Endothelial cell of umbilical vein (primary cell): ENCODE data around the gene ARHGEF12. TPM values are rescaled to one million over a fixed set of nuclear protein-coding genes. Genes with fewer than 3 reads are reported as not detected.

Experiments used
- BruUV-seq: library from RNA; stranded (reverse); fragments of 400-500 nt; replicated peaks from 2 replicates; lab custom pipeline; 2021; lab: Mats Ljungman, UMichigan
- CTCF ChIA-PET: fragments of 300-600, 350-600 bp; sonication (Branson Sonifier 250); formaldehyde crosslinking; loops from one replicate; lab custom pipeline; 2021; ENCODE audit warnings: antibody characterized with exemption, inconsistent platforms; lab: Charles Lee
- POLR2A ChIA-PET: fragments of 300-600, 350-600 bp; sonication (Branson Sonifier 250); formaldehyde crosslinking; loops from one replicate; lab custom pipeline; 2021; ENCODE audit warnings: antibody characterized with exemption, inconsistent platforms; lab: Charles Lee
- DNase-seq: peaks from one replicate; pipeline ENCODE4 v3.0.0-alpha.2; 2011; ENCODE audit warnings: low read depth, low spot score
- FAIRE-seq: peaks from 2 replicates; lab custom pipeline; 2011; peaks lifted over from hg19 to GRCh38; lab: Jason Lieb, UNC
- H2AFZ ChIP-seq: 2 replicates; pipeline ENCODE4 v1.6.0; 2012; ENCODE audit warnings: low read depth, low read length, control low read depth, inconsistent platforms
- H3K27ac ChIP-seq: 2 replicates; pipeline ENCODE4 v1.5.1; 2011; ENCODE audit warnings: low read depth, mild to moderate bottlenecking, control low read depth, low read length, moderate library complexity; ENCODE audit not compliant: insufficient read depth
- H3K27me3 ChIP-seq, 2 experiments: 2 replicates each; pipeline versions ENCODE4 v1.6.0 to v1.6.1; 2011; ENCODE audit warnings: low read length in 2 of 2, mixed read lengths in 1 of 2; ENCODE audit not compliant: control insufficient read depth in 2 of 2, insufficient read depth in 2 of 2
- H3K36me3 ChIP-seq, 2 experiments: 2 replicates in 1 of 2; 3 replicates in 1 of 2; pipeline ENCODE4 v1.5.1; 2011; ENCODE audit warnings: low read length in 2 of 2, mild to moderate bottlenecking in 1 of 2, moderate library complexity in 1 of 2; ENCODE audit not compliant: control insufficient read depth in 2 of 2, insufficient read depth in 2 of 2; ENCODE audit errors: extremely low read depth in 1 of 2
- H3K4me1 ChIP-seq: 3 replicates; pipeline ENCODE4 v1.5.1; 2011; ENCODE audit warnings: mild to moderate bottlenecking, low read length; ENCODE audit not compliant: control insufficient read depth, insufficient read depth; ENCODE audit errors: extremely low read depth
- H3K4me2 ChIP-seq: 2 replicates; pipeline ENCODE4 v1.6.1; 2011; ENCODE audit warnings: low read length, control low read depth, mixed read lengths; ENCODE audit not compliant: insufficient read depth
- H3K4me3 ChIP-seq, 3 experiments: fragments of 200-600 bp in 1 of 3; sonication (generic), shearing (Covaris generic) in 1 of 3; replicated peaks in 1 of 3; 2 replicates each; pipeline ENCODE4 v1.5.1; 2011 to 2016; ENCODE audit warnings: control low read depth in 3 of 3, low read length in 3 of 3, mild to moderate bottlenecking in 2 of 3, inconsistent platforms in 1 of 3, low read depth in 1 of 3, moderate library complexity in 1 of 3; ENCODE audit not compliant: insufficient read depth in 1 of 3
- H3K79me2 ChIP-seq: 2 replicates; pipeline ENCODE4 v1.6.0; 2012; ENCODE audit warnings: low read length, inconsistent platforms; ENCODE audit not compliant: control insufficient read depth, insufficient read depth
- H3K9ac ChIP-seq: replicated peaks from 2 replicates; pipeline ENCODE3; 2011; ENCODE audit warnings: low read length, control low read depth; ENCODE audit not compliant: insufficient read depth; ENCODE audit errors: extremely low read depth
- H3K9me1 ChIP-seq: replicated peaks from 3 replicates; pipeline ENCODE4 v1.6.0; 2011; ENCODE audit warnings: mild to moderate bottlenecking, low read length; ENCODE audit not compliant: control insufficient read depth, insufficient read depth; ENCODE audit errors: extremely low read depth
- H3K9me3 ChIP-seq: replicated peaks from 2 replicates; pipeline ENCODE4 v1.5.1; 2012; ENCODE audit warnings: low read length, inconsistent platforms; ENCODE audit not compliant: control insufficient read depth, insufficient read depth
- H4K20me1 ChIP-seq: replicated peaks from 2 replicates; pipeline ENCODE3; 2011; ENCODE audit warnings: mild to moderate bottlenecking, low read length; ENCODE audit not compliant: control insufficient read depth, insufficient read depth; ENCODE audit errors: extremely low read depth
- CTCF ChIP-seq, 2 donors: IDR thresholded peaks; 1 replicate in 1 of 2; 2 replicates in 1 of 2; pipeline ENCODE4 v1.5.1; 2011; ENCODE audit warnings: low read length in 2 of 2, mild to moderate bottlenecking in 2 of 2, moderate library complexity in 2 of 2, control low read depth in 1 of 2, inconsistent platforms in 1 of 2, low read depth in 1 of 2; ENCODE audit not compliant: insufficient read depth in 1 of 2; ENCODE audit errors: extremely low read depth in 1 of 2
- EZH2 ChIP-seq: IDR thresholded peaks from 2 replicates; pipeline ENCODE4 v1.6.1; 2012; ENCODE audit warnings: borderline replicate concordance, low read depth, mild to moderate bottlenecking, moderate library complexity, low read length, inconsistent platforms; ENCODE audit not compliant: severe bottlenecking
- FOS ChIP-seq: IDR thresholded peaks from 2 replicates; pipeline ENCODE4 v1.6.1; 2011; ENCODE audit warnings: mild to moderate bottlenecking, low read length, moderate library complexity, borderline replicate concordance; ENCODE audit not compliant: insufficient read depth
- GATA2 ChIP-seq: IDR thresholded peaks from 2 replicates; pipeline ENCODE4 v1.7.0; 2011; ENCODE audit warnings: low read depth, mild to moderate bottlenecking, moderate library complexity, mixed read lengths, low read length; ENCODE audit not compliant: insufficient read length, insufficient read depth
- JUN ChIP-seq: IDR thresholded peaks from 2 replicates; pipeline ENCODE4 v1.6.1; 2011; ENCODE audit warnings: borderline replicate concordance, low read depth; ENCODE audit not compliant: insufficient read length, insufficient read depth
- MAX ChIP-seq: IDR thresholded peaks from 2 replicates; pipeline ENCODE4 v1.6.1; 2011; ENCODE audit not compliant: insufficient read depth, insufficient read length
- MYC ChIP-seq: IDR thresholded peaks from one replicate; pipeline ENCODE4 v1.6.1; 2011; ENCODE audit warnings: mild to moderate bottlenecking, low read depth, low read length
- POLR2AphosphoS5 ChIP-seq: IDR thresholded peaks from 2 replicates; pipeline ENCODE4 v1.6.1; 2012; ENCODE audit warnings: low read depth, mild to moderate bottlenecking, control low read depth, low read length, moderate library complexity; ENCODE audit not compliant: insufficient read depth
- dilution Hi-C: fragments of 300-500 bp; cut with MboI; formaldehyde crosslinking; loops from one replicate; pipeline ENCODE4 v1.15.0; 2019; ENCODE audit warnings: low sequenced_read_pairs; ENCODE audit not compliant: extremely low pct_ligation_motif_present
- intact Hi-C: fragments of 100-400 bp; cut with micrococcal nuclease; formaldehyde crosslinking; loops from one replicate; pipeline ENCODE4 v1.10.0; 2022
- polyA plus RNA-seq, 4 experiments: library from polyadenylated mRNA; depleted of rRNA in 3 of 4; stranded (reverse) in 3 of 4; unstranded in 1 of 4; fragments of >200 nt; gene quantifications; 2 replicates each; pipeline versions ENCODE4 v1.2.1 to v1.2.3, GENCODE V29; 2011 to 2012; ENCODE audit warnings: missing spikeins in 1 of 4
- total RNA-seq: library from RNA; stranded (reverse); gene quantifications from 2 replicates; pipeline ENCODE4 v1.2.3, GENCODE V29; 2021

The ARHGEF12 gene
- total and polyA plus RNA-seq, 2 donors (not counting 3 experiments of a cell fraction or from before 2014, with no cell fraction given) = 20.9 to 125 TPM

GRCh38 chr11:120532832-120533196, 196.6 kb downstream of the ARHGEF12 start:
- intact Hi-C loops = no loop called here
- no peak overlapping the region for H3K27ac ChIP-seq
- no peak overlapping the region for H2AFZ ChIP-seq
- no peaks in the 10 kb centered on the region for H3K9me3 ChIP-seq
- no peak overlapping the region for H3K9ac ChIP-seq
- H3K4me2 ChIP-seq = no peak overlapping the region
- DNase-seq = no peak
- no peak for FAIRE-seq
- TF ChIP-seq FOS (no peak), JUN (no peak)
- CTCF ChIA-PET = no interaction called here
- no peaks in the 10 kb centered on the region for H3K9me1 ChIP-seq
- no peaks in the 10 kb centered on the region for H3K36me3 ChIP-seq
- POLR2A ChIA-PET = no interaction called here
- dilution Hi-C loops = no loop called here
- H4K20me1 ChIP-seq = no peaks in the 10 kb centered on the region
- BruUV-seq = no TSS peak
- H3K79me2 ChIP-seq = no peaks in the 10 kb centered on the region
- H3K4me3 ChIP-seq = no peak overlapping the region
- no peaks in the 10 kb centered on the region for H3K4me1 ChIP-seq
- H3K27me3 ChIP-seq = no peaks in the 10 kb centered on the region

- TF ChIP-seq EZH2 (no peak), JUN (no peak), MAX (no peak), GATA2 (no peak), MYC (no peak), POLR2AphosphoS5 (no peak), CTCF (IDR thresholded peaks at IDR 0.05; ENCODE audit: extremely low read depth in 1 of 2, insufficient read depth in 1 of 2, low read depth in 1 of 2, low read length in 2 of 2) (no peak), FOS (no peak)
- ChIA-PET POLR2A (no interaction called here), CTCF (interaction anchor here (1.3 kb wide), 1 partner anchor 233 kb away, joined by 4 read pairs; no protein-coding TSS in a partner anchor)
- H4K20me1 ChIP-seq = no peaks in the 10 kb centered on the region
- no peak overlapping the region for H3K4me3 ChIP-seq
- intact Hi-C loops = no loop called here
- no peak overlapping the region for H3K27ac ChIP-seq
- DNase-seq = no peak
- no peaks in the 10 kb centered on the region for H3K4me1 ChIP-seq
- peaks cover 0 to 1% of the 10 kb centered on the region in 2 experiments for H3K27me3 ChIP-seq
- no peaks in the 10 kb centered on the region for H3K9me1 ChIP-seq
- no peak overlapping the region for H3K4me2 ChIP-seq
- dilution Hi-C loops = no loop called here
- H3K79me2 ChIP-seq = no peaks in the 10 kb centered on the region
- H3K36me3 ChIP-seq = no peaks in the 10 kb centered on the region
- no peak for FAIRE-seq
- no peak overlapping the region for H2AFZ ChIP-seq
- H3K9ac ChIP-seq = no peak overlapping the region
- BruUV-seq = no TSS peak
- H3K9me3 ChIP-seq = no peaks in the 10 kb centered on the region
Measured at GRCh38 chr11:120536091-120536796, 200.0 kb downstream of the ARHGEF12 start.
